Measurements from ENCODE around the gene MGP. TPM values are rescaled to one million over a fixed set of nuclear protein-coding genes. Genes with fewer than 3 reads are reported as not detected.
A peak's percentile ranks its signal among the peaks of the same experiment; 100 is the strongest.

MGP gene
- total and polyA plus RNA-seq, 2 donors (not counting 1 experiment from before 2014, with no cell fraction given) = 0.39 to 0.81 TPM

DNA sequence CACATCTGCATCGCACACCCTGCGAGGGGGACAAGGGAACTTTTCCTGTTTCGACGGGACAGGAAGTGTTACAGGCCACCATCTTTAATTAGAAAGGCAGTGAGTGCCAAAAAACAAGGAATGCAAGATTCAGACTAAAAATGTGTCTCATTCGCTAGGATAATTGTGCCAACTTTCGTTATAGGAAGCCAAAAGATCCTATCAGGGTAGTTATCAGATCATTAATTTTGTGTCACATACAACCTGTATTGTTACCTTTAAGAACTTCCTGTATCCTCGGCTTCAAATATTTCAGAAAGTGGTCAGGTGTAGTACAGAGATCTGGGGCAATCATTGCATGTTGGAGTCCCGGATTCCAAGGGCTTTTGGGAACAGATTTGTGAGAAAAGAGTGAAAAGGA is 19.2 kb upstream of the MGP start:
- no peaks in the 10 kb centered on the region for H3K27me3 Mint-ChIP-seq
- ChIA-PET POLR2A (no interaction called here), CTCF (interaction anchor here (0.8 kb wide), 1 partner anchor 91 kb away, joined by 3 read pairs; no protein-coding TSS in a partner anchor)
- Histone ChIP-seq H3K4me2 (replicated peaks; ENCODE audit: low read depth, low read length, poor library complexity, severe bottlenecking) (peak overlapping the region; percentile 37), H2AFZ (ENCODE audit: insufficient read depth, low read depth, low read length, poor library complexity, severe bottlenecking) (no peak overlapping the region), H3K27me3 (replicated peaks in 1 of 4; ENCODE audit: control extremely low read depth in 1 of 4, control insufficient read depth in 3 of 4, insufficient read depth in 4 of 4, low read length in 3 of 4) (no peaks in the 10 kb centered on the region), H3K9me3 (ENCODE audit: control extremely low read depth in 1 of 3, control insufficient read depth in 2 of 3, insufficient read depth in 1 of 3, low read length in 2 of 3) (no peaks in the 10 kb centered on the region), H3K79me2 (ENCODE audit: control insufficient read depth, insufficient read depth, low read length) (no peaks in the 10 kb centered on the region), H3K27ac (ENCODE audit: low read length in 2 of 2) (no peak overlapping the region), H3K4me3 (ENCODE audit: control extremely low read depth in 1 of 5, extremely low read depth in 1 of 5, insufficient read depth in 1 of 5, low read depth in 2 of 5, low read length in 4 of 5) (no peak overlapping the region), H3K9ac (ENCODE audit: low read length) (no peak overlapping the region), H3K4me1 (ENCODE audit: control insufficient read depth in 2 of 2, insufficient read depth in 2 of 2, low read length in 2 of 2) (peaks cover 0 to 5% of the 10 kb centered on the region in 2 donors), H4K20me1 (ENCODE audit: control insufficient read depth, insufficient read depth, low read length, poor library complexity, severe bottlenecking) (no peaks in the 10 kb centered on the region), H3K36me3 (replicated peaks in 1 of 2; ENCODE audit: control extremely low read depth in 1 of 2, control insufficient read depth in 1 of 2, extremely low read depth in 1 of 2, insufficient read depth in 2 of 2, low read length in 1 of 2) (no peaks in the 10 kb centered on the region)
- intact Hi-C loops (cut with micrococcal nuclease) = no loop called here
- ATAC-seq (ENCODE audit: low read depth) (no peak), DNase-seq (no peak)
- TF ChIP-seq, protein P1, sequence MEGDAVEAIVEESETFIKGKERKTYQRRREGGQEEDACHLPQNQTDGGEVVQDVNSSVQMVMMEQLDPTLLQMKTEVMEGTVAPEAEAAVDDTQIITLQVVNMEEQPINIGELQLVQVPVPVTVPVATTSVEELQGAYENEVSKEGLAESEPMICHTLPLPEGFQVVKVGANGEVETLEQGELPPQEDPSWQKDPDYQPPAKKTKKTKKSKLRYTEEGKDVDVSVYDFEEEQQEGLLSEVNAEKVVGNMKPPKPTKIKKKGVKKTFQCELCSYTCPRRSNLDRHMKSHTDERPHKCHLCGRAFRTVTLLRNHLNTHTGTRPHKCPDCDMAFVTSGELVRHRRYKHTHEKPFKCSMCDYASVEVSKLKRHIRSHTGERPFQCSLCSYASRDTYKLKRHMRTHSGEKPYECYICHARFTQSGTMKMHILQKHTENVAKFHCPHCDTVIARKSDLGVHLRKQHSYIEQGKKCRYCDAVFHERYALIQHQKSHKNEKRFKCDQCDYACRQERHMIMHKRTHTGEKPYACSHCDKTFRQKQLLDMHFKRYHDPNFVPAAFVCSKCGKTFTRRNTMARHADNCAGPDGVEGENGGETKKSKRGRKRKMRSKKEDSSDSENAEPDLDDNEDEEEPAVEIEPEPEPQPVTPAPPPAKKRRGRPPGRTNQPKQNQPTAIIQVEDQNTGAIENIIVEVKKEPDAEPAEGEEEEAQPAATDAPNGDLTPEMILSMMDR (IDR thresholded peaks at IDR 0.05) = no peak
- TF ChIP-seq EZH2 (IDR thresholded peaks at IDR 0.05; ENCODE audit: borderline replicate concordance, insufficient read depth, low read depth, low read length, poor library complexity, severe bottlenecking) = no peak
- WGBS (ENCODE audit: insufficient coverage) = 92% methylated on average over 4 of the region's 8 CpGs
- H3K4me3 Mint-ChIP-seq = no peak overlapping the region
- no peaks in the 10 kb centered on the region for H3K9me3 Mint-ChIP-seq (ENCODE audit: insufficient read depth)
- no peak overlapping the region for H3K27ac Mint-ChIP-seq
- peaks cover 6% of the 10 kb centered on the region for H3K4me1 Mint-ChIP-seq

DNA sequence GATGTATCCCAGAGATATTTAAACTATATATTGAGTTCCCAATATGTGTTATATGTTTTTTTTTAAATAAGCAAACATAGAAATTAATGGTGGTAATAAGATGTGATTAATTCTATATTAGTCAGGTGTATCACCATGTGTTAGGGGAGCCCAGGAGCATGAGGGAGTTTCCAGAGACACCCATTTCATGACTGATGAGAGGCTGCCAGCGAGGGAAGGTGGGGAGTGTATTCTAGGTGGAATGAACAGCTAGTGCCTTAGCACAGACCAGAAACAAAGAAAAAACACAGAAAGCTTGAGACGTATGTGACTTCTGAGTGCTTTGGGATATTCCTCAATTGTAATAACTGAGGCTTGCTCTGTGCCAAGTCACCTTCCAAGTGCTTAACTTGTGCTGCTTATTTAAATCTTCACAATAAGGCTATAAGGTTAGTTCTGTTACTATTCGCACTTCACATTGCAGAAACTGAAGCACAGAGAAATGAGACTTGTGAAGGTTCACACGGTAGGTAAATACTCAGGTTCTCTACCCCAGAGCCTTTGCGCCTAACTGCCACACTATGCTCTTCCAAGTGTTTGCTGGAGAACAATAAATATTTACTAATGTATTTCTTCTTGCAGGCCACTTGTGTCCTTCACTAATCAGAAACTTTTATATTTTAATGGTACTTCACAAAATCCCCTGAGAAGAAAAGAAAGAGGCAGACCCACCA is 17.9 kb upstream of the MGP start:
- H3K27me3 ChIP-seq (replicated peaks in 1 of 4; ENCODE audit: control extremely low read depth in 1 of 4, control insufficient read depth in 3 of 4, insufficient read depth in 4 of 4, low read length in 3 of 4) = no peaks in the 10 kb centered on the region
- DNase-seq (no peak), ATAC-seq (ENCODE audit: low read depth) (no peak)
- no peak for TF ChIP-seq EZH2 (IDR thresholded peaks at IDR 0.05; ENCODE audit: borderline replicate concordance, insufficient read depth, low read depth, low read length, poor library complexity, severe bottlenecking)
- TF ChIP-seq, protein P1 (IDR thresholded peaks at IDR 0.05) = no peak
- Mint-ChIP-seq H3K4me3 (no peak overlapping the region), H3K27ac (no peak overlapping the region), H3K4me1 (peaks cover 6% of the 10 kb centered on the region), H3K9me3 (ENCODE audit: insufficient read depth) (no peaks in the 10 kb centered on the region), H3K27me3 (no peaks in the 10 kb centered on the region)
- H4K20me1 ChIP-seq (ENCODE audit: control insufficient read depth, insufficient read depth, low read length, poor library complexity, severe bottlenecking) = no peaks in the 10 kb centered on the region
- no peaks in the 10 kb centered on the region for H3K9me3 ChIP-seq (ENCODE audit: control extremely low read depth in 1 of 3, control insufficient read depth in 2 of 3, insufficient read depth in 1 of 3, low read length in 2 of 3)
- no peak overlapping the region for H3K4me2 ChIP-seq (replicated peaks; ENCODE audit: low read depth, low read length, poor library complexity, severe bottlenecking)
- H3K79me2 ChIP-seq (ENCODE audit: control insufficient read depth, insufficient read depth, low read length) = no peaks in the 10 kb centered on the region
- no peak overlapping the region for H3K4me3 ChIP-seq (ENCODE audit: control extremely low read depth in 1 of 5, extremely low read depth in 1 of 5, insufficient read depth in 1 of 5, low read depth in 2 of 5, low read length in 4 of 5)
- no peaks in the 10 kb centered on the region for H3K36me3 ChIP-seq (replicated peaks in 1 of 2; ENCODE audit: control extremely low read depth in 1 of 2, control insufficient read depth in 1 of 2, extremely low read depth in 1 of 2, insufficient read depth in 2 of 2, low read length in 1 of 2)
- H3K4me1 ChIP-seq (ENCODE audit: control insufficient read depth in 2 of 2, insufficient read depth in 2 of 2, low read length in 2 of 2) = peaks cover 0 to 5% of the 10 kb centered on the region in 2 donors
- WGBS (ENCODE audit: insufficient coverage) = 77% methylated on average over 2 of the region's 5 CpGs
- intact Hi-C loops (cut with micrococcal nuclease) = no loop called here
- H3K9ac ChIP-seq (ENCODE audit: low read length) = no peak overlapping the region
- H2AFZ ChIP-seq (ENCODE audit: insufficient read depth, low read depth, low read length, poor library complexity, severe bottlenecking) = no peak overlapping the region
- ChIA-PET CTCF (interaction anchor here (0.5 to 0.7 kb wide), 2 partner anchors 141 to 1997 kb away, joined by 3 read pairs; no protein-coding TSS in a partner anchor), POLR2A (no interaction called here)
- H3K27ac ChIP-seq (ENCODE audit: low read length in 2 of 2) = no peak overlapping the region

Measured in B cell (primary cell).